Activated naive CD8-positive, alpha-beta T cell treated with anti-CD3 and anti-CD28 coated beads, Interleukin-2, amount 50 U/mL, for 24 hours (primary cell): ENCODE data around the gene FBRSL1.
A peak's percentile ranks its signal among the peaks of the same experiment; 100 is the strongest.

Experiments
- ATAC-seq: fragments of 150-1000 bp; cut with Tn5 transposase; one replicate; pipeline ENCODE4 v1.10.0; 2021
- DNase-seq: peaks from one replicate; pipeline ENCODE4 v3.0.0; 2021
- H3K27ac Mint-ChIP-seq: one replicate; pipeline ENCODE4 v1.8.0; 2021; ENCODE audit warnings: mild to moderate bottlenecking, mixed read lengths
- H3K27me3 Mint-ChIP-seq: one replicate; pipeline ENCODE4 v1.8.0; 2021; ENCODE audit warnings: mixed read lengths
- H3K36me3 Mint-ChIP-seq: one replicate; pipeline ENCODE4 v1.8.0; 2021; ENCODE audit warnings: low read depth, mixed read lengths
- H3K4me1 Mint-ChIP-seq: one replicate; pipeline ENCODE4 v1.8.0; 2021; ENCODE audit warnings: mixed read lengths
- H3K4me3 Mint-ChIP-seq: one replicate; pipeline ENCODE4 v1.8.0; 2021; ENCODE audit warnings: mild to moderate bottlenecking, moderate library complexity, mixed read lengths
- H3K9me3 Mint-ChIP-seq: one replicate; pipeline ENCODE4 v1.8.0; 2021; ENCODE audit warnings: mixed read lengths

Gene FBRSL1

DNA sequence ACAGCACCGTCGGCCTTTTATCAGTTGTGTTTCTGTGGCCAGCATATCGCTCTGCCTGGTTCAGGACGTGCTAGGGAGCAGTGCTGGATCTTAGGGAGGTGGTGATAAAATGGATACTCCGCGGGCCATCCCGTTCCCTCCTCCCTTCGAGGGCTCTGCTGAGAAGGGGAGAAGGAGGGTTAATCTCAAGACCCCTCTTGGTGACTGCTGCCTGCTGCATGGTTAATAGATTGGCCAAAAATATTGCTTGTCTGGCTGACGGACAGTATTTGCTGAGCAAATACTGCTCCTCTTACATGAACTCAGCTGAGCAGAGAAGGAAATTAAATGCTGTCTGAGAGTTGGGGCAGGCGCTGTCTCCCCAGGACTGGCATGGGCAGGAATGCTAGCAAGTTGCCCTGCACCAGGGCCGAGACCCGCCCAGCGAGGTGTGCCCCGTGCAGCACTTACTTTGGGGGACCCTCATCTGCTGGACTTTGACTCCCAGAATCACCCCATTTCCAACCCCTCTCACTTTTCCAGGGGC lies 1.2 kb downstream of the FBRSL1 start:
- H3K4me3 Mint-ChIP-seq = peak overlapping the region; percentile 83
- no peaks in the 10 kb centered on the region for H3K36me3 Mint-ChIP-seq
- H3K9me3 Mint-ChIP-seq = no peaks in the 10 kb centered on the region
- peaks cover 63% of the 10 kb centered on the region for H3K4me1 Mint-ChIP-seq
- H3K27ac Mint-ChIP-seq = peak overlapping the region; percentile 69
- H3K27me3 Mint-ChIP-seq = no peaks in the 10 kb centered on the region
- DNase-seq (no peak), ATAC-seq (no peak)

DNA sequence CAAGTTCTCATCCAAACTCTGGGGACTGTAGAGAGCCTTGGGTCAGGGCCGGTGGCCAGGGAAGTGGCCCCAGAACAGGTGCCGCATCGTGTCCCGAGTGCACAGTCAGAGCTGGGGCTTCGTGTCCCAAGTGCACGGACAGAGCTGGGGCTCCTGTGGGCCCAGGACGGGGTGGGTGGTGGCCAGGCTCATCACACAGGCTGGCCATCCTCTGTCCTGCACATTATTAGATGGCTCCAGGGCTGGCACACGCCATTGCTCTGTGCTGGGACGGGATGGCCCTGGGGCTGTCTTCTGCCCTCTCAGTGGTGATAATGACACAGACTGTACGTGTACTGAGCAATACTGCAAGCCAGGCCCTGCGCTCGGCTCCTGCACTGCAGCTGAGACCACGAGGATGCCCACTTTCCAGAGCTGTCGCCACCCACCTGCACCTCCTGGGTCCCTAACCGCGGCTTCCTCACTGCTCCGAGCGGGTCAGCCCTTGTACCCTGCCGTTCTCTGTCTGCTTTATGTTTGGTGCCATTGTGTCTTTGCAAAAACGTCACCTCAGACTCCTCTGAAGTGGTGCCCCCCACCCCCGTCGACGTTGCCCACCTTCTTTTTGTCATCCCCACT lies 1.9 kb downstream of the FBRSL1 start:
- H3K4me3 Mint-ChIP-seq = peak overlapping the region; percentile 83
- DNase-seq (no peak), ATAC-seq (peak; percentile 30)
- H3K27me3 Mint-ChIP-seq = no peaks in the 10 kb centered on the region
- no peaks in the 10 kb centered on the region for H3K9me3 Mint-ChIP-seq
- peak overlapping the region; percentile 53 for H3K27ac Mint-ChIP-seq
- no peaks in the 10 kb centered on the region for H3K36me3 Mint-ChIP-seq
- H3K4me1 Mint-ChIP-seq = peaks cover 66% of the 10 kb centered on the region

- Mint-ChIP-seq H3K9me3 (no peaks in the 10 kb centered on the region), H3K27me3 (no peaks in the 10 kb centered on the region), H3K4me1 (peaks cover 64% of the 10 kb centered on the region), H3K36me3 (no peaks in the 10 kb centered on the region), H3K4me3 (peak overlapping the region; percentile 83), H3K27ac (peak overlapping the region; percentile 53)
- ATAC-seq (peak; percentile 18), DNase-seq (no peak)
Observed at GRCh38 chr12:132492522-132492921, 2.6 kb downstream of the FBRSL1 start.

GRCh38 chr12:132492951-132493350 lies 3.0 kb downstream of the FBRSL1 start:
- no peak for ATAC-seq
- H3K9me3 Mint-ChIP-seq = no peaks in the 10 kb centered on the region
- no peaks in the 10 kb centered on the region for H3K27me3 Mint-ChIP-seq
- peaks cover 60% of the 10 kb centered on the region for H3K4me1 Mint-ChIP-seq
- H3K4me3 Mint-ChIP-seq = peak overlapping the region; percentile 83
- peak overlapping the region; percentile 53 for H3K27ac Mint-ChIP-seq
- DNase-seq = no peak
- no peaks in the 10 kb centered on the region for H3K36me3 Mint-ChIP-seq

- no peak overlapping the region for H3K27ac Mint-ChIP-seq
- DNase-seq = no peak
- H3K4me3 Mint-ChIP-seq = no peak overlapping the region
- H3K9me3 Mint-ChIP-seq = no peaks in the 10 kb centered on the region
- no peak for ATAC-seq
- no peaks in the 10 kb centered on the region for H3K27me3 Mint-ChIP-seq
- H3K4me1 Mint-ChIP-seq = peaks cover 53% of the 10 kb centered on the region
- H3K36me3 Mint-ChIP-seq = no peaks in the 10 kb centered on the region
Observed at GRCh38 chr12:132493482-132494178, 3.7 kb downstream of the FBRSL1 start.

DNA sequence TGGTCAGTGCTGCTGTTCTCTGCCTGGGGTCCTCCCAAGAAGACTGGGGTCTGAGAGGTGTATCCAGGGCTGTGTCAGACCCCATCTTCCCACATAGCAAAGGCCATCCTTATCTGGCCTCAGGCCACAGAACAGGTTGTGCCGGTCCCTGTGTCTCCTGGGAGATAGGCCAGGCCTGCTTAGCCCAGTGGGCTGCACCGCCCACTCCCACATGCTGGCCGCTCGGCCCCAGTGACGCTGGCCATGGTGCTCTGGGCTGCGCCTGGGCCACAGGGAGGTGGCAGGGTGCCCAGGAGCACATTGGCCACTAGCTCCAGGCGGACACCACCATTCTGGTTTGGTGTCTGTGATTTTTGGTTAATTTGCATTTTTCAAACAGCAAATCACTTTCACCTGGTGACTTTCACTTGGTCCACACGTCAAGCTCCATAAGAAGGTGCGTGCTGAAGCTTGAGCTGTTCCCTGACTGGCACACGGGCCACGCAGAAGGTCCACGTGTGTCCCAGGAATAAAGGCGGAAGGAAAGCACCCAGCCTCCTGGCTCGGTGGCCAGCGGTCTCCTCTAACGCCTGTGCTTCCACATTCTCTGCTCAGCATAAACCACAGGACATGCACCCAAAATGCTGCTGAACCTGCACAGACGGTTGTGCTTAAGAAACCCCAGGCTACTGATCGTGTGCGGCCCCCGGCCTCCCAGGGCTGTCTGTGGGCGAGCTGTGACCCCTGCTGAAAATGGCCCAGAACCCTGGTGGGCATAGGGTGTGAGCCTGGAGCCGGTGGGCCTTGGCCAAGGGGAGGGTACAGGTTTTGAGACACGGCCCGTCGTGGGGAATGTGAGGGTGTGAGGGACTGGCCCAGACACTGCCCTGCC lies 4.6 kb downstream of the FBRSL1 start:
- Mint-ChIP-seq H3K27me3 (no peaks in the 10 kb centered on the region), H3K4me3 (no peak overlapping the region), H3K4me1 (peaks cover 51% of the 10 kb centered on the region), H3K36me3 (no peaks in the 10 kb centered on the region), H3K27ac (no peak overlapping the region), H3K9me3 (no peaks in the 10 kb centered on the region)
- no peak for DNase-seq
- ATAC-seq = no peak

GRCh38 chr12:132495165-132495544 lies 5.2 kb downstream of the FBRSL1 start:
- Mint-ChIP-seq H3K27me3 (no peaks in the 10 kb centered on the region), H3K4me3 (no peak overlapping the region), H3K4me1 (peaks cover 51% of the 10 kb centered on the region), H3K9me3 (no peaks in the 10 kb centered on the region), H3K36me3 (no peaks in the 10 kb centered on the region), H3K27ac (no peak overlapping the region)
- no peak for DNase-seq
- no peak for ATAC-seq

DNA sequence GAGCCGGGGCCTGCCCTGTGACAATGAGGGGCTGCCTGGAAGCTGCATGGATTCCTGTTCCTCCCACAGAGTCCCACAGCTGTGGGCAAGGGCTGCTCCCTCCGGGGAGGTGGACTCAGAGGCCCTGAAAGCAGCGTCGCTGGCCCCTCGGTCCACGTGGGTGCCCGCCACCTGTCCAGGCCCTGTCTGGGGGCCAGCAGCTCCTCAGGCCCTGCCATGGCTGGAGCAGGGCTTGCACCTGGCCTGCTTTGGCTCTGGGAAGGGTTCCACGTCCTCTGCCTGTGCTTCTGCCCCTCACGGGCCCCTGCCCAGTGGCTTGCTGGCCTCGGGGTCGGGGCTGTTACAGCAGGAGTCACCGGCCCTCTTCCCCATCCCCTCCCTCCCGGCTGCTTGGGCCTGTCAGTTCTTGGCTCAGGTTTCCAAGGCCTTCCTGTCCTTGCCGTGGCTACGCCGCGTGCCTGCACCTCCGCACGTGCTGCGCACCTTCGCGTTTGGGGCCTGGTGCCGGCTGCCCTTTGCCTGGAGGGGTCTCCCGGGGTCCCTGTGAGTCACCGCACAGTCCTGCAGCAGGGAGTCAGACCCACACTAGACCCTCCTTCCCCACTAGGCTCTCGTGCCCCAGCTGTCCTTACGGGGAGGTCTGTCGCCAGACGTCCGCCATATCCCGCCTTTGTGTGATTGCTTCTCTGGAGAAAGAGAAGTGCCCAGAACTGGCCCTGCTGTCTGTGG lies 5.8 kb downstream of the FBRSL1 start:
- Mint-ChIP-seq H3K27me3 (no peaks in the 10 kb centered on the region), H3K27ac (no peak overlapping the region), H3K4me1 (peaks cover 55% of the 10 kb centered on the region), H3K36me3 (no peaks in the 10 kb centered on the region), H3K4me3 (no peak overlapping the region), H3K9me3 (no peaks in the 10 kb centered on the region)
- DNase-seq (no peak), ATAC-seq (no peak)

DNA sequence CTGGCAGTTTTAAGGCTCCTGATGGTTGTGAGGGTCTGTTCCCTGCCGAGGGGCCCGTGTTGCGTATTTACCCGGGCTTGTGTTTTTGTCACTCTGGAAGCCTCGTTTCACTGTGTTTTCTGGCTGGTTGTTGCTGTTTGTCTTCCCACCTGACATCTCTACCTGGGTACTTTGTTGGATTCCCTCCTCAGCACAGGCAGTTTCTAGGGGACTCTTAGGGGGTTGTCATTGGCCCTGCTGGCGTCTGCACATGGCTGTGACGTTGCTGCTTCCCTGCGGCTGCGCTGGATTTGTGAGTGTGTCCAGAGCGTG lies 6.4 kb downstream of the FBRSL1 start:
- Mint-ChIP-seq H3K4me1 (peaks cover 51% of the 10 kb centered on the region), H3K9me3 (no peaks in the 10 kb centered on the region), H3K27ac (no peak overlapping the region)

DNA sequence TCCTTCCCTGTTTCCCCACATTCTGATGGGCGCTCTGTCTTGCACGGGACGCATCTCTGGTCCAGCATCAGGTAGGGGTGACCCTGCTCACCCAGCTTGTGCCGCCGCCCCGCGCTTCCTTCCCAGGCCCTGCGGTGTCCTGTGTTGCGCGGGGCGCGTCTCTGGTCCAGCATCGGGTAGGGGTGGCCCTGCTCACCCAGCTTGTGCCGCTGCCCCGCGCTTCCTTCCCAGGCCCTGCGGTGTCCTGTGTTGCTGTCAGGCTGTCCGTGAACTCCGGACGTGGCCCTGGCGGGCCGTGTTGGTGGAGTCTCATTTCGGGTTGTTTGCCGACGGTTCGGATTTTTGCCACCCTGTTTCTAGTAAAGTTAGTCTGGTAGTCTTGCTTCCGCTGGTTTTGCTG lies 6.8 kb downstream of the FBRSL1 start:
- no peaks in the 10 kb centered on the region for H3K36me3 Mint-ChIP-seq
- H3K4me1 Mint-ChIP-seq = peaks cover 48% of the 10 kb centered on the region
- no peaks in the 10 kb centered on the region for H3K27me3 Mint-ChIP-seq
- H3K27ac Mint-ChIP-seq = no peak overlapping the region
- H3K9me3 Mint-ChIP-seq = no peaks in the 10 kb centered on the region
- H3K4me3 Mint-ChIP-seq = no peak overlapping the region
- DNase-seq (no peak), ATAC-seq (no peak)

More for the DNA sequence above, 6.4 kb downstream of the FBRSL1 start:
- DNase-seq (no peak), ATAC-seq (no peak)
- H3K36me3 Mint-ChIP-seq = no peaks in the 10 kb centered on the region
- no peaks in the 10 kb centered on the region for H3K27me3 Mint-ChIP-seq
- no peak overlapping the region for H3K4me3 Mint-ChIP-seq

DNA sequence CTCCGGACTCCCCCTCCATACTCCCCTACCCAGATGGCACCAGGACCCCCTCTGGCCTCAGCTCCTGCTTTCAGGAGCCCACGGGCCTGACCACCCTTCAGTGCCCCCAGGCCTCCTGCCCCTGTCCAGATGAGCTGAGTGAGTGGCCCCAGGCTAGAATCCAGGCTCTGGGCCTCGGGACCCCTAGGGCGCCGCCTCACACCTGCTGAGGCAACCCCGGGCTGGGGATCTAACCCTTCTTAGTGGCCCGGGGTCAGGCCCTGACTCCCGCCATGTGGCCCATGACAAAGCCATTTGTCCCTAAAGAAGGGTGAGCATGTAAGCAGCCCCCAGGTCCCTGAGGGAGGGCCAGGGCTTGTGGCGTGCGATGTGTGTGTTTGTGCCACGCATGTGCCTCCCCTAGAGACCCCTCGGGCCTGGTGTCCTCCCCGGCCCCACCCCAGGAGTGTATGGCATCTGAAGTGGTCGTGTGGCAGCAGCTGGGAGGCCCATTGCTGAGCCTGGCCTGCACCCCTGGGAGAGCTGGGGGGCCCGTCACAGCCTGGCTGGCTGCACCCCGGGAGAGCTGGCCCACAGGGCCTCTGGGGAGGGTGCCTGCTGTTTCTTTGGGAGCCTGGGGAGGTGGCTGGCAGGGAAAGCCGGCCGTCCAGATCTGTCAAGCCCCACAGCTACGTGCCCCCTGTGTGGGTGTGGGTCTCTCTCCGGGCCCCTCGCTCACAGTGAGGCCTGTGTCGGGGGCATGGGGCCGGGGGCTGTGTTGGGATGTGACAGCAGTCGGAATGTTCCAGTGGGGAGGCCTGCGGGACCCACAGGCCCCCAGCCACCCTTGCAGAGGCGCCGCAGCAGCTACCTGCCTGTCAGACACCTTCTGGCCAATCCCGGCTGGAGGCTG lies 7.8 kb downstream of the FBRSL1 start:
- DNase-seq (no peak), ATAC-seq (no peak)
- Mint-ChIP-seq H3K36me3 (no peaks in the 10 kb centered on the region), H3K27me3 (no peaks in the 10 kb centered on the region), H3K9me3 (no peaks in the 10 kb centered on the region), H3K27ac (no peak overlapping the region), H3K4me3 (no peak overlapping the region), H3K4me1 (peaks cover 42% of the 10 kb centered on the region)

DNA sequence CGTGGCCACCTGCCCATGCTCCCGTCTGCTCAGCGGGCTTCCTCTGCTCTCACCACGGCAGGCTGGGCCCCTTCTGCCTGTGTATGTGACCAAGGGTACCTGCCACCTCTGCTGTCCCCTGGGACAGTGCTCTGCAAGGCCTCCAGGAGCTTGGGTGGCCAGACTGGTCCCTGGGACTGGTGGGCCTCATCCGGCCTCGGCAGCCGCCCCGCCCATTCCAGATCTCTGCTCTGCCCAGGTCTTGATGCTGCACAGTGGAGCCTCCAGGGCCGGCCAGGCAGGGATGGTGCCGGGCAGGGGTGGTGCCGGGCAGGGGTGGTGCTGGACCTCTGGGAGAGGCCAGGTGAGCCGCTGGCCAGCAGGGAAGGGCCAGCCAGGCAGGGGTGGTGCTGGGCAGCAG lies 9.0 kb downstream of the FBRSL1 start:
- Mint-ChIP-seq H3K27ac (no peak overlapping the region), H3K27me3 (no peaks in the 10 kb centered on the region), H3K9me3 (no peaks in the 10 kb centered on the region), H3K4me1 (peaks cover 41% of the 10 kb centered on the region), H3K4me3 (no peak overlapping the region), H3K36me3 (no peaks in the 10 kb centered on the region)
- ATAC-seq = no peak
- no peak for DNase-seq

GRCh38 chr12:132500142-132500855 lies 10.3 kb downstream of the FBRSL1 start:
- no peaks in the 10 kb centered on the region for H3K9me3 Mint-ChIP-seq
- no peaks in the 10 kb centered on the region for H3K36me3 Mint-ChIP-seq
- H3K27ac Mint-ChIP-seq = no peak overlapping the region
- H3K4me1 Mint-ChIP-seq = peaks cover 36% of the 10 kb centered on the region
- ATAC-seq (no peak), DNase-seq (no peak)
- no peak overlapping the region for H3K4me3 Mint-ChIP-seq
- H3K27me3 Mint-ChIP-seq = no peaks in the 10 kb centered on the region
